ENCODE measurements around the gene LENEP.

The LENEP gene

GRCh38 chr1:155026154-155026553, 32.8 kb downstream of the LENEP start:
- Histone ChIP-seq H3K4me1 (ENCODE audit: control extremely low read depth in 1 of 4, control insufficient read depth in 4 of 4, insufficient read depth in 4 of 4, low read length in 3 of 4) (peaks cover 0 to 4% (median 0%) of the 10 kb centered on the region in 4 experiments), H3K36me3 (ENCODE audit: control insufficient read depth in 4 of 4, insufficient read depth in 4 of 4, low read length in 3 of 4) (no peaks in the 10 kb centered on the region), H3K27ac (ENCODE audit: insufficient read depth in 1 of 2, low read depth in 1 of 2, low read length in 2 of 2, poor library complexity in 1 of 2, severe bottlenecking in 2 of 2) (no peak overlapping the region), H3K9me3 (ENCODE audit: control extremely low read depth in 1 of 5, control insufficient read depth in 4 of 5, insufficient read depth in 2 of 5, low read depth in 1 of 5, low read length in 4 of 5) (no peaks in the 10 kb centered on the region), H3K4me3 (ENCODE audit: control insufficient read depth in 1 of 7, extremely low read depth in 1 of 7, insufficient read depth in 4 of 7, low read depth in 2 of 7, low read length in 6 of 7) (no peak overlapping the region), H3K27me3 (replicated peaks in 2 of 5; ENCODE audit: control insufficient read depth in 4 of 5, insufficient read depth in 5 of 5, low read length in 4 of 5) (no peaks in the 10 kb centered on the region)
- no peak for DNase-seq
- POLR2A ChIA-PET = no interaction called here
- WGBS (ENCODE audit: insufficient coverage) = 90% methylated on average over 8 of the region's 9 CpGs
- CTCF ChIA-PET = interaction anchor here (0.7 to 1.4 kb wide), 3 partner anchors 8 to 18 kb away, joined by 3 to 5 read pairs (median 3); no protein-coding TSS in a partner anchor

DNA sequence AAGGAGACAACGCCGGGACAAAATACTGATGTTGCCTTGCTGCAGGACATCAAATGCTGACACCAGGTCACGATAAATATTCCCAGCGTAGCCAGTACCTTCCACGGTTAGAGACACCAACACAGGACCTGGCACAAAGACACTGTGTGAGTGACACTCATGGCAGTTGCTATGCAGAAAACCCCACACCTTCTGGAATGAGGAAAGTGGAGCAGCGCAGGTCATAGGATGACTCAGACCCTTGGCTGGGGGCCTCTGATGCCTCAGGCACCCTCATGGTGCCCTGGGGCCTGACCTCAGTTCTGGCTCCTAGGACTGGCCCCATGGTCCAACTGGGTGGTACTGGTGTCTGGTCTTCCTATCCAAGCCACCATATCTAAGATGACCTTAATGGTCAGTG, 33.2 kb downstream of the LENEP start:
- Histone ChIP-seq H3K27me3 (replicated peaks in 2 of 5; ENCODE audit: control insufficient read depth in 4 of 5, insufficient read depth in 5 of 5, low read length in 4 of 5) (no peaks in the 10 kb centered on the region), H3K4me1 (ENCODE audit: control extremely low read depth in 1 of 4, control insufficient read depth in 4 of 4, insufficient read depth in 4 of 4, low read length in 3 of 4) (peaks cover 0 to 4% (median 0%) of the 10 kb centered on the region in 4 experiments), H3K27ac (ENCODE audit: insufficient read depth in 1 of 2, low read depth in 1 of 2, low read length in 2 of 2, poor library complexity in 1 of 2, severe bottlenecking in 2 of 2) (no peak overlapping the region), H3K36me3 (ENCODE audit: control insufficient read depth in 4 of 4, insufficient read depth in 4 of 4, low read length in 3 of 4) (no peaks in the 10 kb centered on the region), H3K4me3 (ENCODE audit: control insufficient read depth in 1 of 7, extremely low read depth in 1 of 7, insufficient read depth in 4 of 7, low read depth in 2 of 7, low read length in 6 of 7) (no peak overlapping the region), H3K9me3 (ENCODE audit: control extremely low read depth in 1 of 5, control insufficient read depth in 4 of 5, insufficient read depth in 2 of 5, low read depth in 1 of 5, low read length in 4 of 5) (no peaks in the 10 kb centered on the region)
- CTCF ChIA-PET = interaction anchor here (0.9 to 1.4 kb wide), 2 partner anchors 9 to 44 kb away, joined by 5 read pairs; no protein-coding TSS in a partner anchor
- POLR2A ChIA-PET = no interaction called here
- WGBS (ENCODE audit: insufficient coverage) = 94% methylated on average over 6 of the region's 6 CpGs
- peak in 1 of 3 donors; percentile 21 for DNase-seq

- ChIA-PET POLR2A (no interaction called here), CTCF (interaction anchor here (1.2 to 4.7 kb wide), 4 partner anchors 9 to 15 kb away, joined by 3 to 29 read pairs (median 6); no protein-coding TSS in a partner anchor)
- Histone ChIP-seq H3K4me3 (ENCODE audit: control insufficient read depth in 1 of 7, extremely low read depth in 1 of 7, insufficient read depth in 4 of 7, low read depth in 2 of 7, low read length in 6 of 7) (no peak overlapping the region), H3K27me3 (replicated peaks in 2 of 5; ENCODE audit: control insufficient read depth in 4 of 5, insufficient read depth in 5 of 5, low read length in 4 of 5) (no peaks in the 10 kb centered on the region), H3K36me3 (ENCODE audit: control insufficient read depth in 4 of 4, insufficient read depth in 4 of 4, low read length in 3 of 4) (no peaks in the 10 kb centered on the region), H3K4me1 (ENCODE audit: control extremely low read depth in 1 of 4, control insufficient read depth in 4 of 4, insufficient read depth in 4 of 4, low read length in 3 of 4) (peaks cover 0 to 1% (median 0%) of the 10 kb centered on the region in 4 experiments), H3K9me3 (ENCODE audit: control extremely low read depth in 1 of 5, control insufficient read depth in 4 of 5, insufficient read depth in 2 of 5, low read depth in 1 of 5, low read length in 4 of 5) (no peaks in the 10 kb centered on the region), H3K27ac (ENCODE audit: insufficient read depth in 1 of 2, low read depth in 1 of 2, low read length in 2 of 2, poor library complexity in 1 of 2, severe bottlenecking in 2 of 2) (no peak overlapping the region)
- whole genome bisulfite sequencing (ENCODE audit: insufficient coverage) = 94% methylated on average over 15 of the region's 16 CpGs
- no peak for DNase-seq
Observed at GRCh38 chr1:155029513-155030242, 36.3 kb downstream of the LENEP start.

GRCh38 chr1:155030243-155030795, 36.9 kb downstream of the LENEP start:
- no peak overlapping the region for H3K4me3 ChIP-seq (ENCODE audit: control insufficient read depth in 1 of 7, extremely low read depth in 1 of 7, insufficient read depth in 4 of 7, low read depth in 2 of 7, low read length in 6 of 7)
- H3K27ac ChIP-seq (ENCODE audit: insufficient read depth in 1 of 2, low read depth in 1 of 2, low read length in 2 of 2, poor library complexity in 1 of 2, severe bottlenecking in 2 of 2) = no peak overlapping the region
- H3K4me1 ChIP-seq (ENCODE audit: control extremely low read depth in 1 of 4, control insufficient read depth in 4 of 4, insufficient read depth in 4 of 4, low read length in 3 of 4) = peaks cover 0 to 1% (median 0%) of the 10 kb centered on the region in 4 experiments
- ChIA-PET POLR2A (no interaction called here), CTCF (interaction anchor here (1.4 to 4.7 kb wide), 3 partner anchors 11 to 14 kb away, joined by 4 to 29 read pairs (median 9); no protein-coding TSS in a partner anchor)
- H3K27me3 ChIP-seq (replicated peaks in 2 of 5; ENCODE audit: control insufficient read depth in 4 of 5, insufficient read depth in 5 of 5, low read length in 4 of 5) = no peaks in the 10 kb centered on the region
- DNase-seq = no peak
- no peaks in the 10 kb centered on the region for H3K36me3 ChIP-seq (ENCODE audit: control insufficient read depth in 4 of 4, insufficient read depth in 4 of 4, low read length in 3 of 4)
- no peaks in the 10 kb centered on the region for H3K9me3 ChIP-seq (ENCODE audit: control extremely low read depth in 1 of 5, control insufficient read depth in 4 of 5, insufficient read depth in 2 of 5, low read depth in 1 of 5, low read length in 4 of 5)
- 96% methylated on average over 11 of the region's 15 CpGs for WGBS (ENCODE audit: insufficient coverage)

DNA sequence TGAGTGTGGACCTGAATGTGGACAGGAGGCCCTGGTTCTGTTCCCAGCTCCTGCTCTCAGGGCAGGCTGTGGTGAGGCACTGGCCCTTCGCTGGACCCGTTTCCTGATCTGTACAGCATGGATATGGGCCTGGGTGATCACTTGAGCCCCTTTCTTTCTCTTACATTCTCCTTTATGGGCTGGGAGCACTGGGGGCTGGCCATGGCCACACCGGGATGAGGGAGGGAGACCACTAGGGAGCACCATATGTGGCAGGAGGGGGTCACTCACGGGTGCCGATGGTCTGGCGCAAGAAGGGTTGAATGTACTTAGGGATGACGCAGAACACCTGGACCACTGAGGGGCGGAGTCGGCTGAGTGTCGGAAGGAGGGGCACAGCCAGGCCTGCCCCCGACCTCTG, 37.5 kb downstream of the LENEP start:
- 100% methylated on average over 9 of the region's 11 CpGs for WGBS (ENCODE audit: insufficient coverage)
- CTCF ChIA-PET = interaction anchor here (1.4 to 4.7 kb wide), 3 partner anchors 10 to 14 kb away, joined by 4 to 29 read pairs (median 9); no protein-coding TSS in a partner anchor
- Histone ChIP-seq H3K27me3 (replicated peaks in 2 of 5; ENCODE audit: control insufficient read depth in 4 of 5, insufficient read depth in 5 of 5, low read length in 4 of 5) (no peaks in the 10 kb centered on the region), H3K9me3 (ENCODE audit: control extremely low read depth in 1 of 5, control insufficient read depth in 4 of 5, insufficient read depth in 2 of 5, low read depth in 1 of 5, low read length in 4 of 5) (no peaks in the 10 kb centered on the region), H3K4me1 (ENCODE audit: control extremely low read depth in 1 of 4, control insufficient read depth in 4 of 4, insufficient read depth in 4 of 4, low read length in 3 of 4) (peaks cover 0 to 1% (median 0%) of the 10 kb centered on the region in 4 experiments), H3K4me3 (ENCODE audit: control insufficient read depth in 1 of 7, extremely low read depth in 1 of 7, insufficient read depth in 4 of 7, low read depth in 2 of 7, low read length in 6 of 7) (no peak overlapping the region), H3K27ac (ENCODE audit: insufficient read depth in 1 of 2, low read depth in 1 of 2, low read length in 2 of 2, poor library complexity in 1 of 2, severe bottlenecking in 2 of 2) (no peak overlapping the region), H3K36me3 (ENCODE audit: control insufficient read depth in 4 of 4, insufficient read depth in 4 of 4, low read length in 3 of 4) (no peaks in the 10 kb centered on the region)
- POLR2A ChIA-PET = no interaction called here
- no peak for DNase-seq

DNA sequence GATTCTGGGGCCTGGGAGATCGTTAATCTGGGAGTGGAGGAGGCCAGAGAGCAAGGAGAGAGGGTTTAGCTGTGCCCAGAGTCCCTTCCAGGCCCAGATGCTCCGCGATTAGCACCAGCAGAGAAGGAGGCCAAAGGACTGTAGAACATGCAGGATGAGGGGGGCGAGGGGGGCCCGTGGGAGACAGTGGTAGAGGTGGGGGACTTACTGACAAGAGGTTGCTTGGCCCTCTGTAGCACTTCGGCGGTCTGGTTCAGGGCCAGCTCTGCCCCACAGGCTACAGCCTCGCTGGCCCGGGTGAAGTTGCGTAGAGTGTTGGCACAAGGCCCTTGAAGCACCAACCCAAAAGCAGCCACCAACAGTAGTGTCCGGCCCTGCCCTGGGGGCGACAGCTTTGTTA, 39.5 kb downstream of the LENEP start:
- Histone ChIP-seq H3K27ac (ENCODE audit: insufficient read depth in 1 of 2, low read depth in 1 of 2, low read length in 2 of 2, poor library complexity in 1 of 2, severe bottlenecking in 2 of 2) (no peak overlapping the region), H3K36me3 (ENCODE audit: control insufficient read depth in 4 of 4, insufficient read depth in 4 of 4, low read length in 3 of 4) (no peaks in the 10 kb centered on the region), H3K4me1 (ENCODE audit: control extremely low read depth in 1 of 4, control insufficient read depth in 4 of 4, insufficient read depth in 4 of 4, low read length in 3 of 4) (peaks cover 0 to 14% (median 2%) of the 10 kb centered on the region in 4 experiments), H3K9me3 (ENCODE audit: control extremely low read depth in 1 of 5, control insufficient read depth in 4 of 5, insufficient read depth in 2 of 5, low read depth in 1 of 5, low read length in 4 of 5) (no peaks in the 10 kb centered on the region), H3K27me3 (replicated peaks in 2 of 5; ENCODE audit: control insufficient read depth in 4 of 5, insufficient read depth in 5 of 5, low read length in 4 of 5) (no peaks in the 10 kb centered on the region), H3K4me3 (ENCODE audit: control insufficient read depth in 1 of 7, extremely low read depth in 1 of 7, insufficient read depth in 4 of 7, low read depth in 2 of 7, low read length in 6 of 7) (no peak overlapping the region)
- no peak for DNase-seq
- POLR2A ChIA-PET = no interaction called here
- CTCF ChIA-PET = interaction anchor here (1.0 to 4.6 kb wide), 6 partner anchors 10 to 33 kb away, joined by 3 to 20 read pairs (median 5); partner anchors contain the start of gene ADAM15
- 99% methylated on average over 10 of the region's 12 CpGs for WGBS (ENCODE audit: insufficient coverage)

- WGBS (ENCODE audit: insufficient coverage) = 98% methylated on average over 9 of the region's 9 CpGs
- Histone ChIP-seq H3K27me3 (replicated peaks in 2 of 5; ENCODE audit: control insufficient read depth in 4 of 5, insufficient read depth in 5 of 5, low read length in 4 of 5) (no peaks in the 10 kb centered on the region), H3K4me3 (ENCODE audit: control insufficient read depth in 1 of 7, extremely low read depth in 1 of 7, insufficient read depth in 4 of 7, low read depth in 2 of 7, low read length in 6 of 7) (no peak within 1 kb of the TSS), H3K27ac (ENCODE audit: insufficient read depth in 1 of 2, low read depth in 1 of 2, low read length in 2 of 2, poor library complexity in 1 of 2, severe bottlenecking in 2 of 2) (no peak within 1 kb of the TSS), H3K36me3 (ENCODE audit: control insufficient read depth in 4 of 4, insufficient read depth in 4 of 4, low read length in 3 of 4) (no peaks in the 10 kb centered on the region), H3K4me1 (ENCODE audit: control extremely low read depth in 1 of 4, control insufficient read depth in 4 of 4, insufficient read depth in 4 of 4, low read length in 3 of 4) (peaks cover 0 to 21% (median 4%) of the 10 kb centered on the region in 4 experiments), H3K9me3 (ENCODE audit: control extremely low read depth in 1 of 5, control insufficient read depth in 4 of 5, insufficient read depth in 2 of 5, low read depth in 1 of 5, low read length in 4 of 5) (no peaks in the 10 kb centered on the region)
- no peak for DNase-seq
- CTCF ChIA-PET = interaction anchor here (0.6 to 4.6 kb wide), 7 partner anchors 9 to 330 kb away, joined by 3 to 20 read pairs (median 5); partner anchors contain the start of gene ADAM15
- POLR2A ChIA-PET = no interaction called here
Observed at GRCh38 chr1:155033524-155033923, 40.1 kb downstream of the LENEP start, which contains the start of the genes DCST1 and DCST2. Gene DCST1 (plus strand): TSS chr1:155033824. CDS start chr1:155034037, 213 bp downstream. Gene DCST2 (minus strand): TSS chr1:155033781. CDS start chr1:155033701, 80 bp downstream.
